H1 (cell line): Measurements from ENCODE around the gene SLC25A34. TPM values are rescaled to one million over a fixed set of nuclear protein-coding genes. Genes with fewer than 3 reads are reported as not detected.
A peak's percentile ranks its signal among the peaks of the same experiment; 100 is the strongest.

ENCODE experiments used
- CTCF ChIA-PET: fragments of 300-600 bp; sonication (Branson Sonifier 250); formaldehyde crosslinking; loops from one replicate; lab custom pipeline; 2021; ENCODE audit not compliant: partially characterized antibody; lab: Charles Lee
- POLR2A ChIA-PET: fragments of 300-600 bp; sonication (Branson Sonifier 250); formaldehyde crosslinking; loops from one replicate; lab custom pipeline; 2021; ENCODE audit warnings: inconsistent platforms; ENCODE audit not compliant: partially characterized antibody; lab: Charles Lee
- DNase-seq, 2 experiments: peaks; one replicate each; pipeline versions ENCODE4 v3.0.0 to v3.0.0-alpha.2; 2010 to 2022; ENCODE audit warnings: low spot score in 2 of 2, low read depth in 1 of 2, mixed read lengths in 1 of 2
- FAIRE-seq: peaks from 2 replicates; lab custom pipeline; 2011; peaks lifted over from hg19 to GRCh38; lab: Jason Lieb, UNC
- H2AFZ ChIP-seq: 2 replicates; pipeline ENCODE4 v1.8.1; 2012; ENCODE audit warnings: low read length, inconsistent platforms
- H2AK5ac ChIP-seq: 2 replicates; pipeline ENCODE4 v1.6.1; 2013; ENCODE audit warnings: low read depth, low read length
- H2BK120ac ChIP-seq: replicated peaks from 2 replicates; pipeline ENCODE3; 2013; ENCODE audit warnings: low read depth, low read length, inconsistent platforms
- H2BK12ac ChIP-seq: 2 replicates; pipeline ENCODE4 v1.6.1; 2013; ENCODE audit warnings: low read depth, low read length
- H2BK15ac ChIP-seq: 2 replicates; pipeline ENCODE4 v1.6.1; 2013; ENCODE audit warnings: low read length
- H2BK20ac ChIP-seq: 2 replicates; pipeline ENCODE4 v1.6.1; 2013; ENCODE audit warnings: low read length
- H2BK5ac ChIP-seq: 2 replicates; pipeline ENCODE4 v1.6.1; 2013; ENCODE audit warnings: low read depth, low read length
- H3K14ac ChIP-seq: 2 replicates; pipeline ENCODE4 v1.6.1; 2013; ENCODE audit warnings: inconsistent platforms; ENCODE audit not compliant: insufficient read length
- H3K18ac ChIP-seq: 2 replicates; pipeline ENCODE4 v1.6.1; 2013; ENCODE audit warnings: low read length; ENCODE audit errors: extremely low read depth
- H3K23ac ChIP-seq: 2 replicates; pipeline ENCODE4 v1.6.1; 2013; ENCODE audit warnings: inconsistent platforms; ENCODE audit not compliant: insufficient read length
- H3K23me2 ChIP-seq: 2 replicates; pipeline ENCODE4 v1.6.1; 2013; ENCODE audit warnings: low read depth, low read length
- H3K27ac ChIP-seq: 2 replicates; pipeline ENCODE4 v1.6.1; 2011; ENCODE audit warnings: low read depth, low read length, inconsistent platforms
- H3K27me3 ChIP-seq, 4 experiments: replicated peaks in 1 of 4; 1 replicate in 1 of 4; 2 replicates in 3 of 4; pipeline versions ENCODE4 v1.6.1 to v1.8.1; 2011 to 2013; ENCODE audit warnings: low read length in 3 of 4, mild to moderate bottlenecking in 3 of 4, inconsistent platforms in 2 of 4, mixed read lengths in 2 of 4, moderate library complexity in 1 of 4; ENCODE audit not compliant: control insufficient read depth in 3 of 4, insufficient read depth in 3 of 4; ENCODE audit errors: extremely low read depth in 1 of 4
- H3K36me3 ChIP-seq, 4 experiments: 2 replicates each; pipeline versions ENCODE4 v1.6.1 to v1.8.1; 2011 to 2013; ENCODE audit warnings: mild to moderate bottlenecking in 4 of 4, low read length in 3 of 4, moderate library complexity in 2 of 4, control low read depth in 1 of 4, inconsistent platforms in 1 of 4; ENCODE audit not compliant: insufficient read depth in 4 of 4, control insufficient read depth in 2 of 4
- H3K4ac ChIP-seq: replicated peaks from 2 replicates; pipeline ENCODE3; 2013; ENCODE audit warnings: low read length, low read depth, mixed read lengths, inconsistent platforms; ENCODE audit not compliant: insufficient read length
- H3K4me1 ChIP-seq, 4 experiments: replicated peaks in 1 of 4; 1 replicate in 1 of 4; 2 replicates in 3 of 4; pipeline versions ENCODE4 v1.6.1 to v1.8.1; 2011 to 2013; ENCODE audit warnings: low read length in 3 of 4, inconsistent platforms in 2 of 4, mixed read lengths in 1 of 4; ENCODE audit not compliant: insufficient read depth in 4 of 4, control insufficient read depth in 3 of 4
- H3K4me2 ChIP-seq, 2 experiments: 2 replicates each; pipeline versions ENCODE4 v1.6.1 to v1.8.1; 2011 to 2013; ENCODE audit warnings: low read depth in 2 of 2, low read length in 2 of 2, control low read depth in 1 of 2, inconsistent platforms in 1 of 2, mild to moderate bottlenecking in 1 of 2; ENCODE audit not compliant: insufficient read depth in 1 of 2
- H3K4me3 ChIP-seq, 4 experiments: fragments of 200-600, 300-600 bp in 1 of 4; sonication (generic), shearing (Covaris generic), sonication (Bioruptor Twin) in 1 of 4; 2 replicates each; pipeline versions ENCODE4 v1.5.1 to v1.8.1; 2011 to 2016; ENCODE audit warnings: low read length in 4 of 4, low read depth in 3 of 4, control low read depth in 2 of 4, inconsistent platforms in 2 of 4, mild to moderate bottlenecking in 2 of 4, mixed read lengths in 1 of 4, moderate library complexity in 1 of 4; ENCODE audit not compliant: insufficient read depth in 2 of 4; ENCODE audit errors: extremely low read depth in 1 of 4
- H3K56ac ChIP-seq: replicated peaks from 2 replicates; pipeline ENCODE3; 2013; ENCODE audit warnings: low read depth, mild to moderate bottlenecking, mixed read lengths, low read length, inconsistent platforms; ENCODE audit not compliant: insufficient read length
- H3K79me1 ChIP-seq: 2 replicates; pipeline ENCODE4 v1.6.1; 2013; ENCODE audit warnings: low read depth, low read length, control low read depth
- H3K79me2 ChIP-seq, 2 experiments: 2 replicates each; pipeline versions ENCODE4 v1.6.1 to v1.8.1; 2012 to 2013; ENCODE audit warnings: low read length in 2 of 2, mild to moderate bottlenecking in 2 of 2, inconsistent platforms in 1 of 2; ENCODE audit not compliant: insufficient read depth in 2 of 2, control insufficient read depth in 1 of 2
- H3K9ac ChIP-seq, 4 experiments: replicated peaks in 1 of 4; 1 replicate in 1 of 4; 2 replicates in 3 of 4; pipeline versions ENCODE4 v1.6.1 to v1.8.1; 2011 to 2013; ENCODE audit warnings: low read depth in 3 of 4, low read length in 3 of 4, control low read depth in 2 of 4, mild to moderate bottlenecking in 2 of 4, moderate library complexity in 2 of 4, inconsistent platforms in 1 of 4; ENCODE audit errors: extremely low read depth in 1 of 4
- H3K9me3 ChIP-seq, 2 experiments: 2 replicates each; pipeline versions ENCODE4 v1.6.1 to v1.8.1; 2012 to 2013; ENCODE audit warnings: mild to moderate bottlenecking in 2 of 2, moderate library complexity in 2 of 2, control low read depth in 1 of 2, inconsistent platforms in 1 of 2, low read depth in 1 of 2, low read length in 1 of 2, mixed read lengths in 1 of 2; ENCODE audit not compliant: insufficient read depth in 2 of 2
- H4K20me1 ChIP-seq, 2 experiments: replicated peaks in 1 of 2; 2 replicates each; pipeline versions ENCODE3 to v1.8.1; 2011 to 2013; ENCODE audit warnings: inconsistent platforms in 2 of 2, low read length in 2 of 2, mild to moderate bottlenecking in 1 of 2; ENCODE audit not compliant: insufficient read depth in 2 of 2, control insufficient read depth in 1 of 2
- H4K5ac ChIP-seq: 2 replicates; pipeline ENCODE4 v1.6.1; 2013; ENCODE audit warnings: low read length, low read depth, mixed read lengths, inconsistent platforms; ENCODE audit not compliant: insufficient read length
- H4K8ac ChIP-seq: 2 replicates; pipeline ENCODE4 v1.8.0; 2013; ENCODE audit warnings: mild to moderate bottlenecking, moderate library complexity, low read length, inconsistent platforms; ENCODE audit not compliant: insufficient read depth; ENCODE audit errors: extremely low read depth
- H4K91ac ChIP-seq: replicated peaks from 2 replicates; pipeline ENCODE3; 2013; ENCODE audit warnings: low read length, mixed read lengths, inconsistent platforms; ENCODE audit not compliant: insufficient read length
- CTCF ChIP-seq, 3 experiments: IDR thresholded peaks; 1 replicate in 2 of 3; 2 replicates in 1 of 3; pipeline versions ENCODE4 v1.5.1 to v1.6.1; 2011; ENCODE audit warnings: low read length in 3 of 3, mild to moderate bottlenecking in 3 of 3, inconsistent platforms in 2 of 3, low read depth in 1 of 3, moderate library complexity in 1 of 3; ENCODE audit not compliant: insufficient read depth in 1 of 3; ENCODE audit errors: control extremely low read depth in 1 of 3
- MAX ChIP-seq: IDR thresholded peaks from 2 replicates; pipeline ENCODE4 v1.6.1; 2012; ENCODE audit warnings: inconsistent platforms
- RNF2 ChIP-seq: fragments of 200-900, 300-1000 bp; sonication (generic); IDR thresholded peaks from 2 replicates; pipeline ENCODE4 v1.7.1; 2016; ENCODE audit warnings: borderline replicate concordance, low read depth, mild to moderate bottlenecking, antibody characterized with exemption, low read length; ENCODE audit not compliant: poor library complexity, severe bottlenecking; ENCODE audit errors: missing control alignments
- WGBS, 2 experiments: shearing (Covaris generic) in 1 of 2; methylation state at CpG; one replicate each; pipeline versions ENCODE4 v1.1.6 to v1.1.7; 2013 to 2015; ENCODE audit warnings: low lambda C conversion rate in 2 of 2, mixed read lengths in 2 of 2, inconsistent platforms in 1 of 2, low coverage in 1 of 2, missing lambda C conversion rate in 1 of 2; ENCODE audit not compliant: insufficient replicate concordance in 2 of 2, insufficient coverage in 1 of 2, insufficient read length in 1 of 2; ENCODE audit errors: extremely low coverage in 1 of 2, missing lambda C conversion rate in 1 of 2; 5-methylcytosine and 5-hydroxymethylcytosine counted together
- polyA plus RNA-seq, 7 experiments: library from polyadenylated mRNA; depleted of rRNA in 3 of 7; stranded (reverse) in 5 of 7; unstranded in 2 of 7; fragments of >200 nt in 5 of 7; fragments of 200-250 nt in 2 of 7; gene quantifications; 1 replicate in 5 of 7; 2 replicates in 1 of 7; 4 replicates in 1 of 7; pipeline versions ENCODE4 v1.2.1 to v1.2.3, GENCODE V29; 2011 to 2013; ENCODE audit warnings: missing spikeins in 2 of 7, mixed read lengths in 2 of 7
- total RNA-seq: library from RNA; stranded (reverse); fragmentation: NEBNext Ultra II Directional; extraction: Animal tissue kit (Norgen Biotek cat#: 25700); gene quantifications from 2 replicates; pipeline ENCODE4 v1.2.1, GENCODE V29; 2021

Gene SLC25A34
- total and polyA plus RNA-seq, 2 of the 8 experiments (the other 6 are each of a cell fraction or from before 2014, with no cell fraction given), result 0.48 to 0.62 TPM

GRCh38 chr1:15739745-15740144 lies 3.7 kb downstream of the SLC25A34 start:
- H3K14ac ChIP-seq, result no peak overlapping the region
- no peak overlapping the region for H3K9ac ChIP-seq
- no peak overlapping the region for H4K8ac ChIP-seq
- H3K56ac ChIP-seq, result no peak overlapping the region
- TF ChIP-seq CTCF (IDR thresholded peaks at IDR 0.05; ENCODE audit: control extremely low read depth in 1 of 3, insufficient read depth in 1 of 3, low read depth in 1 of 3, low read length in 3 of 3), result peak in 2 of 3 experiments; percentile 51 to 66; a peak in 3 of 4 replicates
- TF ChIP-seq MAX, result no peak
- no peak for TF ChIP-seq RNF2
- no peak overlapping the region for H2BK12ac ChIP-seq
- H3K18ac ChIP-seq, result no peak overlapping the region
- H3K4me1 ChIP-seq, result peaks cover 0 to 27% (median 9%) of the 10 kb centered on the region in 4 experiments; a peak in 5 of 7 replicates
- H2BK120ac ChIP-seq, result no peak overlapping the region
- H3K27ac ChIP-seq, result no peak overlapping the region
- H2AFZ ChIP-seq, result no peak overlapping the region
- no peak overlapping the region for H3K4ac ChIP-seq
- H3K4me3 ChIP-seq, result no peak overlapping the region
- no peak overlapping the region for H2AK5ac ChIP-seq
- no peaks in the 10 kb centered on the region for H3K79me2 ChIP-seq
- DNase-seq (no peak), FAIRE-seq (no peak)
- H3K36me3 ChIP-seq, result no peaks in the 10 kb centered on the region; a peak in 1 of 8 replicates
- no peak overlapping the region for H2BK15ac ChIP-seq
- no peaks in the 10 kb centered on the region for H3K27me3 ChIP-seq
- no peak overlapping the region for H3K23ac ChIP-seq
- H4K91ac ChIP-seq, result no peak overlapping the region
- H3K9me3 ChIP-seq, result no peaks in the 10 kb centered on the region
- no peak overlapping the region for H4K5ac ChIP-seq
- no peak overlapping the region for H2BK5ac ChIP-seq
- no peaks in the 10 kb centered on the region for H3K79me1 ChIP-seq
- H3K23me2 ChIP-seq, result no peaks in the 10 kb centered on the region; the same call in 1 of the 2 replicates
- ChIA-PET CTCF (interaction anchor here (0.5 to 6.1 kb wide), 18 partner anchors 8 to 145 kb away, joined by 3 to 41 read pairs (median 4); no protein-coding TSS in a partner anchor), POLR2A (interaction anchor here (0.7 to 2.6 kb wide), 2 partner anchors 18 to 21 kb away, joined by 3 to 7 read pairs; no protein-coding TSS in a partner anchor)
- no peak overlapping the region for H3K4me2 ChIP-seq
- H4K20me1 ChIP-seq, result peaks cover 2 to 4% of the 10 kb centered on the region in 2 experiments
- 87% methylated on average over 7 of the region's 7 CpGs; no CpG with 5 or more reads in 1 of the 2 experiments for WGBS, 2 experiments
- no peak overlapping the region for H2BK20ac ChIP-seq
